ENCODE data around the gene SLC35F4.

SLC35F4 gene

DNA sequence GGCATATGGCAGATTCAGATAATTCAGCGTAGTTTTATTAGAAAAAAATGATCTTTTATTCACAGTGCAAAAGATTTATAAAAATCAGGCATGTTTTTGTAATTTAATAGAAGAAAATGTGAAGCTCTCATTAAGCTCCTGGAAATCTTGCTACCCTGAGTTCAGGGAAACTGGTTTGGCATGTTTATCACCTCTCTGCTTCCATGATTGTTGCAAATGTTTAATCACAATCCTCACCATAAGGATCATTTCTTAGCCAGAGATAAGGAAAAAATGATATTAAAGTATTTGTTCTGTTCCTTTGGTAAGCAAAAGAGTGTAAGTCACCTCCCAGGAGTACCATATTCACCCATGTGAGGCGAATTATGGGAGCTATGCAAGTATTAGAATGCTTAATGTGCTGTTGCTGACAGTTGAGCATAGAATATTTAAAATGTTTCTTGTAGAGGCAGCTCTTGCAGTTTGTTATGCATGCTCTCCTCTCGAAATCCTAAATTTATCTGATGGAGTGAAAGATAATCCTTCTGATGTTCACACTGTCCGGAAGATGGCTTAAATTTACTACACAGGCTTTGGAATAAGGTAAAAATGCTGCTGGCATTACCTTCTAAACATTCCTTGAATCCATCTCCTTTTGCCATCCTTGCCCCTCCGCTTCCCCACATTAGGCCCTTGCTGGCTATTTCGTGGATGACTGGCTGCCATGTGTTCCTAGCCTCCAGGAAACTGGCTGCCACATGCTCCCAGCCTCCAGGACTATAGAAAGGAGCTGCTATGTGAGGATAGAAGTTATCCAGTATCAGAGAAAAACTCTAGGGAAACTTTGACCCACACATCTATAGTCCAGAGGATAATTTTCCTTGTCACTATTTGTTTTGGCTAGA lies 256.5 kb downstream of the SLC35F4 start:
- no peak for DNase-seq

DNA sequence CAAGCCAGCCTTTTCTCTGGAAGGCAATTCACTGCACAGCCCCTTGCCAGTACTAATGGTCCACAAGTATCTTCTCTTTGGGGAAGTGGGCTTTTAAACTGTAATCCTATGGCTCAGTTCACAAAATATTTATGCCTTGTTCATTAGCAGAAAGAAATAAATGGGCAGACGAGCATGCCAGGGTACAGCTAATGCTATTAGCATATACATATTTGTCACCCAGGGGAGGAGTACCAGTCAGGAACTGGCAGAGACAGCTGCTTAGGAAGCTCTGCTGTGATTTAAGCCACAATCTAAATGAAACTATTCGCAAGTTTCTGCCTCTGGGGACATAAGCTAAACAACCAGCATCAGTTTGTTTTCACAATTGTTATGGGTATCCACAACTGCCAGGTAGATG lies 258.8 kb downstream of the SLC35F4 start:
- DNase-seq, result no peak

DNA sequence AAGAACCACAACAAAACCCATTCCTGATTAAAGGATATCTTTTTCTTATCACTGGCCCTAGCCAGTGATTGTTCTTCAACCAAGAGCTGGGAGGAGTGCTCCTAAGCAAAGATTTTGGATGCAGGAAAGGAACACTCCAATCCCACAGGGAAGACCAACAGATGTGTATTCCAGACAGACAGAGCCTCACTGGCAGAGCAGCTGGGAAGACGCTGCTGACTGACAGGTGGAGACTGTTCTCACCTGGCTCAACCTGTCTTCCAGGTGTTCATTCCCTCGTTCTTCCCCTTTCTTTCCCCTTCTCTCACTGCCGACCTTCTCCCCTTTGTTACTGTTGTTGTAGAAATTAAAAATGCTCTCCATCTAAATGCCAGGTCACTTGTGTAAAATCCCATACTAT lies 282.5 kb downstream of the SLC35F4 start:
- no peak for DNase-seq

GRCh38 chr14:57582746-57583145 lies 283.1 kb downstream of the SLC35F4 start:
- DNase-seq, result no peak

- no peak for DNase-seq
Observed at GRCh38 chr14:57578801-57579200, 287.1 kb downstream of the SLC35F4 start.

GRCh38 chr14:57576498-57576897 lies 289.4 kb downstream of the SLC35F4 start:
- no peak for DNase-seq

GRCh38 chr14:57575482-57575881 lies 290.4 kb downstream of the SLC35F4 start:
- DNase-seq, result no peak

DNA sequence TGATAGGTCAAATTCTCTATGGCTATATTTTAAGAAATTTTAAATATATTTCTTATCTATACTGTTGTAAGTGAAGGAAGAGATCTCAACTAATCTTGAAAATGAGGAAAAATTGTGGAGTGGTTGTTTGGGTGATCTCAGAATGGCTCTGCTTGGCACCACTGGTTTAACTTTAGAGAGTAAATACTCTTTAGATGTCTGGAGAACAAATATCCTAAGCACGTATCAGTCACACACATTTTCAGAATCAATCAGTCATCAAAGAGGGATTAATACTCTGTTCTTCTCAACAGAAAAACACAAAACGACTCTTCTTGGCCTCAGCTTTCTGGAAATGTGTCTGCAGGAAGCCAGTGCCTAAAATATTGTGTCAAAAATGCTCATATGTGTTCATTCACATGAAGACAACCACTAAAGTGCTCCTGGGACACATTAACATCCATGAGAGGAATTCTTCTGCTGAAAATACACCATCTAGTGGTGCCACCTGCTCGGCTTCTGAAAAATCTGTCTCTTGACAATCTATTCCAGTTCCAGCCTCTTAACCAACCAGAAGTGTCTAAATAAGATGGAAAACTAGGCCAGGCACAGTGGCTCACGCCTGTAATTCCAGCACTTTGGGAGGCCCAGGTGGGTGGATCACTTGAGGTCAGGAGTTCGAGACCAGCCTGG lies 291.1 kb downstream of the SLC35F4 start:
- DNase-seq, result no peak

- no peak for DNase-seq
Observed at GRCh38 chr14:57573173-57573572, 292.7 kb downstream of the SLC35F4 start.

GRCh38 chr14:57568554-57568953 lies 297.3 kb downstream of the SLC35F4 start:
- DNase-seq, result no peak

DNA sequence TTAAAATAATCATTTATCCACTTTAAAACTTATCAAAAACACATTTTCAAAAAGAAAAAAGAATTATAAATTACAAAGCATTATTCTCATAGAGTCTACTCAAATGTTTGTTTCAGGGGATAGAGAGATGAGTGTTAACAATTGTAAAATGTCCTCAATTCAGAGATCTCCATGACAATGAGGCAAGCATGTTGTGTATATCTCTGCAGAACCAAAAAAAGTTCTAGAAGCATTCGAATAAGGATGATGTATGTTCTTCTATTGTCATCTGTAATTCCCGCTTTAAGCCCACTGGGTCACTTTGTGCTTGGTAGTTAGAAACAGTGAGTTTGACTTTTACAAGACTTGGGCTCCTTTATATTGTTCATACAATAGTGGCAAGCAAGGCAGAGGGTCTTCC lies 298.7 kb downstream of the SLC35F4 start:
- DNase-seq, result no peak

DNA sequence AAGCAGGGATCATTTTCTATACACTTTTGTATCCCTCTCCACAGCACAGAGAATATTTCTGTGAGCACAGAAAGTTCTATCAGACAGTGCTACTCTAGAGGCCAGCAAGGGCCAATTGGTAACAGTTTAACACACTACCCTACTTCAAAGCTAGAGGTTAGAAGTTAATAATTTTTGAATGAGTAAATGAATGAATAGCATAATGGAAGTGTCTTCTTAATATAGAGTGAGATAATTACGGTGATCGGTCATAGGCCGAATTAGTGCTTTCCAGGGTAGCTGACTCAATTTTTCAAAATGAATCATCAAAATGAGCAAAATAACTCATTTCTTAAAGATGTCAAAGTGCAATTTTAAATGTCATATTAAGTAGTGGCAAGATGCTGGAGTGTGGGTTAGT lies 305.2 kb downstream of the SLC35F4 start:
- DNase-seq, result no peak

DNA sequence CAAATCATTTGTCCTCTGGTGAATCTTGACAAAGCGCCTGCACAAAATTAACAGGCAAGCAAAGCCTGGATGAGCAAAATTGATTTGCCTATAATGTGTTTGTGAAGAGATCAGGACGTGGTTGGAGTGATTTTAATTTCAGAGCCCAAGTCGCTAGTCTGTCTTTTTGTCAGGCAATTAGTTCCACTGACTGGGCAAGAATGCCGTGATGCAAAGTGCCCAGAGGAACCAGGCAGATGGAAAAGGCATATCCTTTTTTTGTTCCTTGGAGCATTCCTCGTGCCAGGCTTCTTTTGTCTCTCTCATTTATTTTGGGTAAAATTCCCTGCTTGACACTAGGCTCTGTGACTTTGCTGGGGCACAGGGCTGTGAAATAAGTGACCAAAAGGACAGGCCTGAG lies 306.3 kb downstream of the SLC35F4 start:
- DNase-seq, result no peak

GRCh38 chr14:57549765-57550420 lies 316.0 kb downstream of the SLC35F4 start:
- no peak for DNase-seq

GRCh38 chr14:57549016-57549564 lies 316.8 kb downstream of the SLC35F4 start:
- no peak for DNase-seq

DNA sequence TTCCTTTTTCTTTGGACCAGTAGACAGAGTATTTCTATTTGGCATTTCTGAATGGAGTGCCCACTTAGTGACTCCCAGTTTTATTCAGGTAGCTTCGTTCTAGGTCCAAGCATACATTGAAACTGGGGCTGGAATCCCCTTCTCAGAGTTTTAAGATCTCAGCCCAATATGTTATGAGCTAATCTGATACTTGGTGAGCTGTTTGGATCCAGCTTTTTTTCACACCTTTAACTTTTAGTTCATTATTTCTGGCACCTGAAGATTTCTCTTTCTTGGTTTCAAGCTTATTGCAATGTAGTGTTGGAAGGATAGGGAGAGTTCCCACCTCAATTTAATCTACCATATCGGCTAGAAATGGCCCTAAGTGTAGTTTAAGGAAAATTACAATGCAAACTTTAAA lies 318.8 kb downstream of the SLC35F4 start:
- no peak for DNase-seq

- no peak for DNase-seq
Observed at GRCh38 chr14:57533214-57533613, 332.7 kb downstream of the SLC35F4 start.

- no peak for DNase-seq
Observed at GRCh38 chr14:57530571-57530970, 335.3 kb downstream of the SLC35F4 start.

- no peak for DNase-seq
Observed at GRCh38 chr14:57526942-57527341, 338.9 kb downstream of the SLC35F4 start.

GRCh38 chr14:57519043-57519442 lies 346.8 kb downstream of the SLC35F4 start:
- no peak for DNase-seq

Measured in T1000 (cell line).